A549 (cell line): ENCODE results near the gene IFIT1. TPM values are rescaled to one million over a fixed set of nuclear protein-coding genes. Genes with fewer than 3 reads are reported as not detected.

Source experiments
- ATAC-seq, 2 experiments: fragments of 200-7000 bp in 1 of 2; fragments of >200 bp in 1 of 2; cut with Nextera tagmentation in 1 of 2; cut with Tn5 transposase in 1 of 2; 3 replicates each; pipeline versions ENCODE4 v1.8.0 to v1.9.1; 2018 to 2020; ENCODE audit warnings: mild to moderate bottlenecking in 1 of 2, moderate library complexity in 1 of 2
- CTCF ChIA-PET: fragments of 300-600 bp; sonication (Branson Sonifier 250); formaldehyde crosslinking; extraction: SDS; loops from one replicate; lab custom pipeline; 2021; ENCODE audit warnings: antibody characterized with exemption, inconsistent platforms; lab: Yijun Ruan, JAX
- POLR2A ChIA-PET: fragments of 350-600 bp; formaldehyde crosslinking; extraction: SDS; loops from one replicate; lab custom pipeline; 2021; ENCODE audit warnings: antibody characterized with exemption, inconsistent platforms; lab: Yijun Ruan, JAX
- DNase-seq, 2 experiments: peaks; one replicate each; pipeline versions ENCODE4 v3.0.0 to v3.0.0-alpha.2; 2011 to 2016; ENCODE audit warnings: low read depth in 1 of 2, low spot score in 1 of 2
- FAIRE-seq: peaks from 2 replicates; lab custom pipeline; 2011; peaks lifted over from hg19 to GRCh38; lab: Jason Lieb, UNC
- H3K27ac ChIP-seq, 2 experiments: fragments of >200 bp; sonication (Bioruptor Twin); formaldehyde crosslinking; 3 replicates each; pipeline ENCODE4 v1.5.1; 2016 to 2017
- H3K4me1 ChIP-seq: fragments of >200 bp; sonication (Bioruptor Twin); formaldehyde crosslinking; 3 replicates; pipeline ENCODE4 v1.6.1; 2016
- H3K4me2 ChIP-seq: fragments of >200 bp; sonication (Bioruptor Twin); formaldehyde crosslinking; 3 replicates; pipeline ENCODE4 v1.6.1; 2016
- H3K4me3 ChIP-seq: fragments of >200 bp; sonication (Bioruptor Twin); formaldehyde crosslinking; 3 replicates; pipeline ENCODE4 v1.5.1; 2016
- H3K9me3 ChIP-seq: fragments of >200 bp; sonication (Bioruptor Twin); formaldehyde crosslinking; 3 replicates; pipeline ENCODE4 v1.6.1; 2016
- E2F6 ChIP-seq: IDR thresholded peaks from 2 replicates; pipeline ENCODE4 v1.6.1; 2012; ENCODE audit warnings: low read depth, borderline replicate concordance
- ELK1 ChIP-seq: fragments of 150-350 bp; IDR thresholded peaks from 2 replicates; pipeline ENCODE4 v1.6.1; 2014; ENCODE audit warnings: low read depth, mild to moderate bottlenecking, low read length
- ESRRA ChIP-seq: fragments of 150-350 bp; IDR thresholded peaks from 2 replicates; pipeline ENCODE4 v1.6.1; 2014; ENCODE audit warnings: mild to moderate bottlenecking, low read length, borderline replicate concordance
- FOSL2 ChIP-seq, 2 experiments: fragments of 450-650 bp in 1 of 2; fragments of >200 bp in 1 of 2; sonication (Bioruptor Twin) in 1 of 2; formaldehyde crosslinking; IDR thresholded peaks; 2 replicates each; pipeline versions ENCODE4 v1.5.0 to v1.6.1; 2016 to 2020; ENCODE audit warnings: mild to moderate bottlenecking in 1 of 2, moderate library complexity in 1 of 2
- FOXS1 ChIP-seq: fragments of 250-450 bp; sonication (Bioruptor Pico); IDR thresholded peaks from 2 replicates; pipeline ENCODE4 v1.5.0; 2020; ENCODE audit warnings: mild to moderate bottlenecking, moderate library complexity
- GATA3 ChIP-seq: IDR thresholded peaks from 2 replicates; pipeline ENCODE4 v1.6.1; 2012; ENCODE audit warnings: borderline replicate concordance
- HES2 ChIP-seq: fragments of >200 bp; sonication (Bioruptor Twin); formaldehyde crosslinking; IDR thresholded peaks from 2 replicates; pipeline ENCODE4 v1.6.1; 2016
- HEYL ChIP-seq: fragments of 250-450 bp; sonication (Bioruptor Pico); IDR thresholded peaks from 2 replicates; pipeline ENCODE4 v1.8.0; 2021; ENCODE audit warnings: mild to moderate bottlenecking, moderate library complexity
- HMGXB4 ChIP-seq: fragments of 250-450 bp; sonication (Bioruptor Pico); IDR thresholded peaks from 2 replicates; pipeline ENCODE4 v1.5.0; 2021; ENCODE audit warnings: mild to moderate bottlenecking, moderate library complexity, borderline replicate concordance
- HOXB5 ChIP-seq: fragments of 250-450 bp; sonication (Bioruptor Pico); IDR thresholded peaks from 2 replicates; pipeline ENCODE4 v1.5.0; 2020; ENCODE audit warnings: mild to moderate bottlenecking, moderate library complexity
- JUNB ChIP-seq: fragments of >200 bp; sonication (Bioruptor Twin); formaldehyde crosslinking; IDR thresholded peaks from 2 replicates; pipeline ENCODE4 v1.6.1; 2016
- KDM1A ChIP-seq: fragments of 200-600 bp; sonication (generic); IDR thresholded peaks from 2 replicates; pipeline ENCODE4 v1.6.1; 2016; ENCODE audit warnings: low read depth, mild to moderate bottlenecking
- MAZ ChIP-seq: fragments of 150-350 bp; IDR thresholded peaks from 2 replicates; pipeline ENCODE4 v1.6.1; 2014; ENCODE audit warnings: antibody characterized with exemption, low read depth, low read length, borderline replicate concordance
- NPAS2 ChIP-seq: fragments of 250-450 bp; sonication (Bioruptor Pico); IDR thresholded peaks from 2 replicates; pipeline ENCODE4 v1.8.0; 2022; ENCODE audit warnings: mild to moderate bottlenecking, moderate library complexity, borderline replicate concordance
- POLR2AphosphoS2 ChIP-seq: conservative IDR thresholded peaks from 2 replicates; pipeline ENCODE4 v1.6.1; 2012; ENCODE audit warnings: low read length, improper control_type of control experiment, inconsistent platforms
- RAD21 ChIP-seq, 2 experiments: fragments of >200 bp in 1 of 2; sonication (Bioruptor Twin) in 1 of 2; formaldehyde crosslinking in 1 of 2; IDR thresholded peaks in 1 of 2; conservative IDR thresholded peaks in 1 of 2; 2 replicates in 1 of 2; 3 replicates in 1 of 2; pipeline ENCODE4 v1.6.1; 2012 to 2018; ENCODE audit warnings: inconsistent platforms in 1 of 2
- SREBF2 ChIP-seq: fragments of 450-650 bp; IDR thresholded peaks from 2 replicates; pipeline ENCODE4 v1.6.1; 2014; ENCODE audit warnings: mild to moderate bottlenecking, moderate library complexity
- ZNF302 ChIP-seq: fragments of 250-450 bp; sonication (Bioruptor Pico); IDR thresholded peaks from 2 replicates; pipeline ENCODE4 v1.9.0; 2021; ENCODE audit warnings: inconsistent platforms, mild to moderate bottlenecking, moderate library complexity
- WGBS: methylation state at CpG from one replicate; pipeline ENCODE4 v1.1.6; 2017; ENCODE audit errors: missing lambda C conversion rate; 5-methylcytosine and 5-hydroxymethylcytosine counted together
- polyA plus RNA-seq, 4 experiments: library from polyadenylated mRNA; depleted of rRNA in 3 of 4; stranded (reverse); fragments of >200 nt; fragmentation: RNase III in 1 of 4; extraction: RNeasy Plus Mini Kit Qiagen cat#74134 plus additional on column Dnase treatment in 1 of 4; gene quantifications; 2 replicates in 3 of 4; 3 replicates in 1 of 4; pipeline ENCODE4 v1.2.3, GENCODE V29; 2011 to 2017

The IFIT1 gene
- polyA plus RNA-seq, 2 of the 4 experiments (the other 2 are of a cell fraction) = 2.5 to 2.8 TPM

GRCh38 chr10:89431977-89432376, 39.6 kb downstream of the IFIT1 start:
- TF ChIP-seq ESRRA (no peak), GATA3 (no peak), ZNF302 (CRISPR knock-in tag) (no peak)
- peak in 1 of 2 experiments; percentile 21 for DNase-seq
- no peak for FAIRE-seq
- ChIA-PET POLR2A (no interaction called here), CTCF (interaction anchor here (1.3 to 2.1 kb wide), 6 partner anchors 13 to 1355 kb away, joined by 3 to 12 read pairs (median 4); no protein-coding TSS in a partner anchor)
- WGBS = 45% methylated on average over 3 of the region's 3 CpGs
- H3K9me3 ChIP-seq = no peaks in the 10 kb centered on the region
- peaks cover 7% of the 10 kb centered on the region; the same call in 2 of the 3 replicates for H3K4me1 ChIP-seq
- H3K4me3 ChIP-seq = no peak overlapping the region
- H3K4me2 ChIP-seq = peak overlapping the region; percentile 38
- no peak overlapping the region for H3K27ac ChIP-seq
- ATAC-seq = no peak

GRCh38 chr10:89438525-89438924, 46.1 kb downstream of the IFIT1 start:
- TF ChIP-seq MAZ (no peak), NPAS2 (CRISPR knock-in tag) (no peak), KDM1A (no peak), HMGXB4 (CRISPR knock-in tag) (no peak), HOXB5 (CRISPR knock-in tag) (no peak), ELK1 (no peak), JUNB (no peak), POLR2AphosphoS2 (no peak), SREBF2 (no peak), FOSL2 (IDR thresholded peaks at IDR 0.05) (no peak), FOSL2 (CRISPR knock-in tag; IDR thresholded peaks at IDR 0.05) (no peak), ESRRA (no peak), FOXS1 (CRISPR knock-in tag) (no peak), HEYL (CRISPR knock-in tag) (no peak), RAD21 (conservative IDR thresholded peaks at IDR 0.05 in 1 of 2, IDR thresholded peaks at IDR 0.05 in 1 of 2) (no peak), HES2 (no peak), E2F6 (no peak)
- no peaks in the 10 kb centered on the region for H3K9me3 ChIP-seq
- DNase-seq = no peak
- FAIRE-seq = no peak
- no peak overlapping the region for H3K4me3 ChIP-seq
- H3K4me1 ChIP-seq = no peaks in the 10 kb centered on the region
- 66% methylated on average over 4 of the region's 4 CpGs for WGBS
- CTCF ChIA-PET = no interaction called here
- H3K4me2 ChIP-seq = no peak overlapping the region
- POLR2A ChIA-PET = no interaction called here
- ATAC-seq = no peak
- no peak overlapping the region for H3K27ac ChIP-seq
